ENCODE measurements around the gene RABGAP1. TPM values are rescaled to one million over a fixed set of nuclear protein-coding genes. Genes with fewer than 3 reads are reported as not detected.

Gene RABGAP1
- total and polyA plus RNA-seq, 2 experiments from 2014 or later = 8.5 to 33.9 TPM

- DNase-seq (ENCODE audit: low spot score) = no peak
- Histone ChIP-seq H3F3A (replicated peaks; ENCODE audit: low read depth) (no peaks in the 10 kb centered on the region), H3K4me3 (no peak overlapping the region), H3K27ac (ENCODE audit: low read depth) (no peak overlapping the region), H3K27me3 (ENCODE audit: insufficient read depth) (no peaks in the 10 kb centered on the region), H2AFZ (no peak overlapping the region), H3K4me2 (no peak overlapping the region), H3K79me2 (replicated peaks; ENCODE audit: insufficient read depth) (no peaks in the 10 kb centered on the region), H3K36me3 (ENCODE audit: insufficient read depth) (peaks cover 7% of the 10 kb centered on the region; the same call in 1 of the 2 replicates), H4K20me1 (replicated peaks; ENCODE audit: insufficient read depth) (no peaks in the 10 kb centered on the region; the same call in 1 of the 2 replicates), H3K4me1 (ENCODE audit: insufficient read depth) (no peaks in the 10 kb centered on the region), H3K9me2 (ENCODE audit: insufficient read depth) (no peaks in the 10 kb centered on the region)
- TF ChIP-seq ZNF331 (CRISPR knock-in tag; IDR thresholded peaks at IDR 0.05; ENCODE audit: low read depth) (no peak), NANOG (IDR thresholded peaks at IDR 0.05; ENCODE audit: borderline replicate concordance) (no peak), POLR2AphosphoS5 (IDR thresholded peaks at IDR 0.05; ENCODE audit: low read depth) (no peak), JUNB (IDR thresholded peaks at IDR 0.05; ENCODE audit: unreplicated experiment) (no peak), ZNF462 (CRISPR knock-in tag; IDR thresholded peaks at IDR 0.05) (no peak), REST (IDR thresholded peaks at IDR 0.05; ENCODE audit: unreplicated experiment) (no peak), STAT1 (IDR thresholded peaks at IDR 0.05; ENCODE audit: unreplicated experiment) (no peak), ZNF114 (CRISPR knock-in tag; IDR thresholded peaks at IDR 0.05) (no peak)
- peaks cover 3% of the 10 kb centered on the region; the same call in 1 of the 3 replicates for H3K4me1 Mint-ChIP-seq
- no peak for ATAC-seq
- H3K36me3 Mint-ChIP-seq (ENCODE audit: low read depth) = peaks cover 13% of the 10 kb centered on the region; the same call in 2 of the 3 replicates
- no peaks in the 10 kb centered on the region for H3K27me3 Mint-ChIP-seq (ENCODE audit: insufficient read depth, low read depth, poor library complexity)
- no peak overlapping the region for H3K4me3 Mint-ChIP-seq
- H3K9me3 Mint-ChIP-seq = no peaks in the 10 kb centered on the region
- no peak overlapping the region for H3K27ac Mint-ChIP-seq
Observed at GRCh38 chr9:123135430-123135829, 194.6 kb downstream of the RABGAP1 start.

All from GM23338 (cell line).